ENCODE results near the gene KLHL22.

DNA sequence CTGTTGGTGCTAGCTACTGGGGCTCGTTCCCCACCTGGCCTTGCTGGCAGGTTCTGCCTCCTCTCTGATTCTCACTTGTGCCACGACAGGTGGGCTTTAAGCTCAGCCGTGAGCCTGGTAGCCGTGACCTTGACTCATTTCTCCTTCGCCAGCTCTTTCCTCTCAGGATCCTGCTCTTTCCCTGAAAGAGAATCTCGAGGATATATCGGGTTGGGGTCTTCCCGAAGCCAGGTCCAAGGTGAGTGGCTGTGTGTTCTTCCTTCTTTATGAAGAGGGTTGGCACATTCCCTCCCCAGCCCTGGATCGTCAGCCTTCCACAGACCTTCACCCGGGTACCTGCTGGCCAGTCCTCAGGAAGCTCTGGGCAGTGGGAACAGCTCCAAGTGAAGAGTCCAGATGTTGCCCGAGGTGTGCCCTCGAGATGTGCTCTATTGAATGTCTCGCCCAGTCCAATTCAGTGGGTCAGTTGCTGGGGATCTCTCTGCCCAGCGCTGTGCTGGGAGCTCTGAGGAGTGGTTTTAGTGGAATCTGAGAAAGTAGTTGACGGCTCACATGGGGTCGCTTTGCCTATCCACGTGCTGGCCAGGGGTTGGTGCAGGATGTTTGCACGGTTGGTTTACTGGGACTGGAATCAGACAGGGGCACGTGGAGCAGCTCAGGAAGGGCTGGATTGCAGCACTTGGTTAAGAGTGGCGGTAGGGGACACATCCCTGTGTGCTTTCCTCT is 100.3 kb downstream of the KLHL22 start:
- TF ChIP-seq POLR2A (IDR thresholded peaks at IDR 0.05; ENCODE audit: low read depth) (no peak), POLR2AphosphoS5 (IDR thresholded peaks at IDR 0.05) (no peak)

Measured in esophagus muscularis mucosa (tissue), 2 donors.